HG03432 (cell line): ENCODE results near the gene ZRANB1.

Experiments
- ATAC-seq: cut with Tn5 transposase; IDR thresholded peaks from one replicate; pipeline ENCODE4 v1.9.1; 2021; ENCODE audit warnings: mild to moderate bottlenecking, moderate library complexity; ENCODE audit not compliant: unreplicated experiment

ZRANB1 gene

DNA sequence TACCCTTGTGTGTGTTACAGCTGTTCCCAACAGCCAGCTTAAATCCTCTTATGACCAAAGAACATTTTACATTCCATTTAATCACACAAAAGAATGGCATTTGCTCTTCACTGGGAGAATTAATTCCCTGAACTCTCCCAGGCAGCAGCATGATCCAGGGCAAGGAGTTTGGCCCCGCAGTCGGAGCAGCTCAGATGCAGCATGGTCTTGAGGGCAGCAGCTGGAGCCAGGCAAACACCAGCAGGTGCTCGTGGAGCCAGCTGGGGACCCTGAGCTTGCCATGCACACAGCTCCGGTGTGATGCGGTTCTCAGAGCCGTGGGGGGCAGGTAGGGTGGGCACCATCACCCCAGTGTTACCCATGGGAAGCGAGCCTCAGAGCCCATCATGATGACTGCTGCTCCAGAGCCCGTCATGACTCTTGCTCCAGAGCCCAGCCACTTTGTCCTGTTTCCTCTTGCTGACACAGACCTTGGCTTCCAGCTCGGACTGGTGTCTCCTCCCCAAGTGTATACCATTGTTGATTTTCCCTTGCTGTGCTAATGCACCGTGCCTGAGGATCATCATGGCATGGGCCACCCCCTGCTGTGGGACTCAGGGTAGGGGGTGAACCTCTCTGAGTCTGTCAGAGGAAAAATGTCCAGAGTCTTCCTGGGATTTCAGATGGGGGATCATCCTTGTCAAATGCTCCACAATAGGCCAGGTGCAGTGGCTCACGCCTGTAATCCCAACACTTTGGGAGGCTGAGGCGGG, 75.8 kb downstream of the ZRANB1 start:
- ATAC-seq: no peak

DNA sequence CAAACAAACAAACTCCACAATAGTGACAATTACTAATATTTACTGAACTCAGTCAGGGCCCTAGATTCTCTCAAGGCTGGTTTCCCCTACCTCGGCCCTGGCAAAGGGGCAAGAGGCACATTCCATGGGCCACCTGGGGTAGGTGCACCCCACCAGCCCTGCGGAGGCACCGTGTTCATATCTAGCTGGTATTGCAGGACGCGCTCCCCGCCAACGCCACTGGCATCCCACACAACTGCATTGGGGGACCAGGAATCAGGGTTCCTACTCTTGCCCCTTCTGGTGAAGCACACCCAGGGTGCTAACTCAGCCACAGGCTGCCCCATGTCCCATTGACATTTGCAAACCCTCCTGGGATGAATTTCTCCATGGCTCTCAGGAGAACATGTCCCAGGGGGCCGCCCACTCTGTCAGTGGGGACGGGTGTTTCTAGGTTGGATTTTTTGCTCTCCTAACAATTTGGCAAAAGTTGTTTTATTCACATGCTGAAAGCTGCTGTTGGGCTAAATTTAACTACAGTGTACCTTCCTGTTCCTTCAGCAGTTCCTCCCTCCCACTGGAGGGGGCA, 76.7 kb downstream of the ZRANB1 start:
- no peak for ATAC-seq

DNA sequence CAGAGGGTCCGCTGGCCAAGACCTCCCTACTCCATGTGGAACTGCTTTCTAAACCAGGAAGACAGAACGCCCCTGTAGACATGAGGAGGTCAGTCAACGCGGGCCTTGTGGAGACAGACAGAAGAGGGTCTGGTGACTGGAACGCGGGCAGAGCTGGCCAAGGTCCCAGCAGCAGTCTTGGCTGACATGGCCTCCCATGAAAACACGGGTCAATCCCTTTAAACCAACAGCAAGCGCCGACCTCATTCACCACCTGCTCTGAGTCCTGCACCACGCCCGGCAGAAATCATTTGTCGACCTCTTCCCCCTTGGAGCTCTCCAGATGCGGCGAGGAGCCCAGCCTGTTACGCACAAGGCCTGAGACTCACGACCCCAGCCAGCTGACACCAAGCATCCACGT, 78.5 kb downstream of the ZRANB1 start:
- ATAC-seq: no peak

DNA sequence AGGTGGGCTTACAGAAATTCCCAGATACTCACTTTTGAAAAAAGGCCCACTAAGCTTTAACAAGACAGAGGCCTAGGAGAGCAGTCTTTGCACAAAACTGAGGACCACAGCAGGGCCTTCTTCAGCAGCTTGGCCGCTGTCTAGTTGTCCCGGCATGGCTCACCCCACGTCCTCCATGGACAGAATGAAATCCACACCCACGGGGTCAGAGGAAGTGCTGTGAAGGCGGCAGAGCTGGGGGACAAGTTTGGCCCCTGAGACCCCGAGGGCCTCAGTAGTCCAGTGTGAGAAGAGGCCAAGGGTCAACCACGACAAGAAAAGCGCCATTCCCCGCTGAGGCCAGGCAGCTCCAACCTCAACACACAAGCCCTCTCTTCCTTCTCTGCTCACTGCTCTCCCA, 78.9 kb downstream of the ZRANB1 start:
- ATAC-seq: no peak

DNA sequence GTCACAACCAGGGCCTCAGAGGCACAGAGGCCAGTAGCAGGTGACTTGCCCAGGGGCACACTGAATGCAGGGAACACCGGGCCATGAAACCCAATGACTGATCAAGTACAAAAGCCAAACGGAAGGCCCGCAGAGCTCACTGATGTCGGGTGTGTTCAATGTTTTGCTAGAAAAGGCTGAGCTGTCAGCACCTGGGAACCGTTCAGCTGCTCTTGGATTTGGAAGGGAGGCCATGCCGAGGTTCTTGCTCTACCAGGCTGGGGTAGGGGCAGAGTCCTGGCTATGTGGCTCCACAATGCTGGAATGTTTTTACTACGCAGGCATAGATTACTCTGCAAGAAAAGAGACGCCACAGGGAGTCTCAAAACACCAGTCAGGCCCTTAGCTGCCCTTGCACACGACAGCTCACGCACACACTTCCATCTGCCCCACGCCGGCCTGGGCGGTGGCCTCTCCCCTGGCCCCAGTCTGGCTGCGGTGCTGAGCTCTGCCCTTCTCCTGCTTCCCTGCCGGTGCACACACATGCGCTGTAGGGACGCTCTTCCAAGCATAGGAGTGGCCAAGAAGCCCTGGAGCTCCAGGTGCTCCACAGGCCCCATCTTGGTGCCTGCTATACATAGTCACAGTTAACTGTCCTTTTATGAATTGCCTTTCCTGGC, 79.9 kb downstream of the ZRANB1 start:
- ATAC-seq: no peak

DNA sequence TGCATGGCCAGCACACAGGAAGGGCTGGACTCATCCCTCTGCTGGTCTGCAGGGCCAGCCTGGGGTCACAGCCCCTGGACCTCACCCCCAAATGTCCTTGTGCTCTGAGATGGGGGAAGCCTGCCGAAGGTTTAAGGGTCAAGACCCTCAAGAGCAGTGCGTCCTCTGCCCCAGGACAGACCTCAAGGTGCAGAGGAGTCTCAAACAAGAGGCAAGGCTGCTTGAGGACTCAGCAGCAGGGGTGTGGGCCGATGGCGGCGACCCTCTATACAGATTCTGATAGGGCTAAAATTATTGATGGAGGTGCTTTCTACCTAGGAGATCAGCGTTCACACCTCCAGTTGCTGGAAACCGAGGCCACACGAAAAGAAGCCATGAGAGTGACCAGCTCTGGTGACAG, 80.7 kb downstream of the ZRANB1 start:
- no peak for ATAC-seq

DNA sequence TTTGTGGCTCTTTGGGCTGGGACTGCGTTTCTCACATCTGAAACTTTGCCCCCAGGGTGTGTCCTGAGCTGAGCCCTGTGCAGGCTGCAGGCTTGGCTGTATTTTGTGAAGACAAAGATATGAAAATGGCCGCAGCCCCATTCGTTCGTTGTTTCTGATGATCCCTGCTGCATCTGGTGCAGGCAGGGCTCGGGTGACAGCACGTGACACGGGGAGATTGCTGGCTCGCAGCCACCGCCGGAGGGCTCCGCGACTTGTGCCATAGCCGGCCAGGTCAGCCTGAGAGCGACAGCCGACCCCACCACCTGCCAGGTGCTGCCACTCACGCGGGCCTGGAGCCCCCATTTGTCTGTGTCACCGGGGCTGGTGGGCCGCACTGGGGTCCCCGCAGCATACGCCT, 81.3 kb downstream of the ZRANB1 start:
- ATAC-seq: no peak

DNA sequence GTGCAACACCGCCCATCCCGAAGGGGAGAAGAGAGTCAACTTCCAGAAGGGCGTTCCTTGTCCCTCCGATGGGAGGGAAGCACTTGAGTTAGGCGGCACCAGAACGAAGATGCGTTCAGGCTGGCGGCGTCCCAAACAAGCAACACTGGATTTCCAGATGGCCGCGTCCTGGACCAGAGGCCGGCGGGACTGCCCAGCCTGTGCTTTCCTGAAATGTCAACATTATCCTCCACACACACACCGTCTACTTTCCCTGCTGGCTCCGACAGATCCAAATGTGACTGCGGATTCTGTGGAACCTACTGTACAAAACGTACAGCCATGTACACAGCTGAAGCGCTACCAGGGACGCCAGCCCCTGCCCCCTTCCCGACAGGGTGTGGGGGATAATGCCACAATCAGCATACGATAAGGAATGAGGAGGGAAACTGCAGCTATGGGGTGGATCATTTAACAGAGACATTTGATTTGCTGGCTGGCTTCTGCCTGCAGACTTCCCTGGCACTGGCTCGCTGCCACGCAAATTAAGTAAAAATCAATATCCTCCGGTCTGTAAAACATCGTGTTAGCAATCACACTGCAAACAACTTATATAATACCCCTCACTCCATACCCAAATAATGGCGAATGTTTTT, 82.1 kb downstream of the ZRANB1 start:
- ATAC-seq: no peak

DNA sequence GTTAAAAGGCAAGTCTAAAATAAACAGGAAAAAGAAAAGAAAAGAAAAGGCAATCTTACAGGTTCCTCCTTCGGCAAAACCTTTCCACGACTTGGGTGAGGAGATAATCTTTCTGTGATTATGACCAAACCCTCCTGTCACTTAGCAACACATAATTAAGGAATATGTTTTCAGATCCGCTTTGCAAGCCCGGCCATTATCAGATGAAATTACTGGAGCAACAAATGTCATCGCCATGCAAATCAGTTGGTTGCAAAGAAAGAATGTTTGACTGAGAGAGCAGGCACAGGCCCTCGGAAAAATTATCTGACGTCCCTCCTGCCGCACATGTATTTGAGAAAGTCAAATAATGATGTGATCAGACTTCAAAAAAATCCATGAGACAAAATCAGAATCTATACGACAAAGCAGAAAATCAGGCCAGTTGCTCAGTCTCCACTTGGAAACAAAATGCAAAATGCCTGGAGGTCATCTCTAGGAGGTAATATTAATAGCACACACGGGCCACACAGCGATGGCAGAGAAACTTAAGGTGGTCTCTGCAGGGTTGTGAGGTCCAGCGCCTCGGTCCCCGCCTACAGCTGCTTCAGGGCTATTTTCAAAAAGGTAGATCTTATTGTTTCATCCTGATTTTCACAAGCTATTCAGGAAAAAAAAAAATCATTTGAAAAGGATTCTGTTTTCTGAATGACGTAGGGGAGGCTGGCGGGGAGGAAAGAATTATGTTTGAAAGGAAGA, 82.7 kb downstream of the ZRANB1 start:
- ATAC-seq: no peak

DNA sequence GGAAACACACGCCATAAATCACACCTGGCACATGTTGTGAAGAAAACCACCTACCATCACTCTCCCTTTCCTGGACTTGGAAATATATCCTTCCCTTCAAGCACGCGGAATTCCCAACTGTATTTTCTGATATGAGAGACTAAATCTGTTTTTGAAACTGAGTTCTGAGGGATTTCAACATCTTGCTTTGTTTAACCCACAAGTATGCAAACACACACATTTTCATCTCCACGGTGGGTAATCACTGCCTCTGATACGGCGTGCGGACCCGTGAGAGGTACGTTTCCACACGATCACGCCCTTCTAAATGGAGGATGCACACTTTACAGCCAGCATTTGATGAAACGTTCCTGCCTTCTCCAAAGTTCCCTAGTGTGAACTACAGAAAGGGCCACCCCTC, 83.4 kb downstream of the ZRANB1 start:
- ATAC-seq: no peak

DNA sequence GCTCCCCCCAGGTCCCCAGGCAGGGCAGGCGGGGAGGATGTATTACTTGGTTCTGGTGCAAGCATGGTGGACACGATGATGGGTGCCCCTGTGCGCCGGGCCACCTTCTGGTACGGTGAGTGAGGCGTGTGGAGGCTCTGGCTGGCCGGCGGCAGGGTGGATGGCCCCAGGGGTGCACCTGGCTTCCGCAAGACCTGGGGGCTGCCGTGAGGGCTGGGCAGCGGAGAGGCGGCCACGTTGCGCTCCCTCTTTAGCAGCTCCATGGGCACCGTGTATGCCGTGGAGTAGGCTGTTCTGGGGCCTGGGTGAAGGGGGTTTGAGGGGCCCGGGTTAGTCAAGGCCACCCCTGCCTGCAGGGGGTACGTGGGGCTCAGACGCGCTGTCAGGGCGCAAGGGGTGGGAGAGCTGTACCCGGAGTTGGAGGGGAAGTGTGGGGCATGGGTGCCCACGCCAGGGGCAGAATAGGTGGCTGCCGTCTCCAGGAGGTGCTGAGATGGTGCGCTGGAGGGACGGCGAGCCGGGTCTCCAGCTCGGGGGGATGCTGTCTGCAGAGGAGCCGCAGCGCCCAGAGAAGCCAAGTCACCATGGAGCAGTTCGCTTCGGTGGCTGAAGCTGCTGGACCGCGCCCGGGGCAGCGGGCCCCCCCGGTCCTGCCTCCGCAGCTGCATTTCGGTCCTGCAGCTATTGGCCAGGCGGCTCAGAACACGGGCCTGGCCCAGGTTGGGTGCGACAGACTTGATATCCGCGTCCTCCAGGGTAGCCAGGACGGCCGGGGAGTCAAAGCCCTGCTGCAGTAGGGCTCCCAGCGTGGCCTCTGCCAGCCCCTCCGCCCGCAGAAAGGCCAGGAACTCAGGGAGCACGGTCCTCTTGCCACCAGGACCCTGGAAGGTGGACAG, 84.4 kb downstream of the ZRANB1 start:
- no peak for ATAC-seq

DNA sequence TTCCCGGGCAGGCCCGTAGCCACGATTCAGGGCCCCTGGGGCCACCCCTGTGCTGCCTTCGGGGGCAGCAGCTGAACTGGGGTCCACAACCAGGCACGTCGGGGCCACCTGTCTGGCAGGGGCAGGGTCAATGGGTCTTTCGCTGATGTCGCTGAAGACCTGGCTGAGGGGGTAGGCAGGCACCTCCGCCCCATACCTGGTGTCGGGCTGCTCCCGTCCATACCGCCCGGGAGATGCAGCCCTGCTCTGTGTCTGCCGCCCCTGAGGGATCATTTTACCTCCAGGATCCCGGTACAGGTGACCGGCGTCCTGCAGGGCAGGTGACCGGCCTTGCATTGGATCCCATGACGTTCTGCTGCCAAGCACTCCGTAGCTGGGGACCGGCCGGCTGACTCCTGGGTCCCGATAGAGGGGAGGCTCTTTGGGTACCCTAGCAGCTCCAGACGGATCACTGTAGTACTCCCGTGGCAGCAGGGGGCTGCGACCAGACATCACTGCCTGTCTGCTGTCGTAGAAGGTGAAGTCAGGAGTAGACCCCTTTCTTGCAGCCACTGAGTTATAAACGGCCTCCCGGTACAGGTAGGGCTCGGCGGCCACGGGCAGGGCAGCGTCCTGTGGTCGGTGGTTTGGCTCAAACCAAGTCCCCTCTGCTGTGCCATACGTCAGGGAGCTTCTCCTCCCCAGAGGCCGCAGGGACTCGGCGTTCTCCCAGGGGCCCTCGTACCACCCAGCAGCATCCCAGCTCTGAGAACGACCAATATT, 85.2 kb downstream of the ZRANB1 start:
- no peak for ATAC-seq

DNA sequence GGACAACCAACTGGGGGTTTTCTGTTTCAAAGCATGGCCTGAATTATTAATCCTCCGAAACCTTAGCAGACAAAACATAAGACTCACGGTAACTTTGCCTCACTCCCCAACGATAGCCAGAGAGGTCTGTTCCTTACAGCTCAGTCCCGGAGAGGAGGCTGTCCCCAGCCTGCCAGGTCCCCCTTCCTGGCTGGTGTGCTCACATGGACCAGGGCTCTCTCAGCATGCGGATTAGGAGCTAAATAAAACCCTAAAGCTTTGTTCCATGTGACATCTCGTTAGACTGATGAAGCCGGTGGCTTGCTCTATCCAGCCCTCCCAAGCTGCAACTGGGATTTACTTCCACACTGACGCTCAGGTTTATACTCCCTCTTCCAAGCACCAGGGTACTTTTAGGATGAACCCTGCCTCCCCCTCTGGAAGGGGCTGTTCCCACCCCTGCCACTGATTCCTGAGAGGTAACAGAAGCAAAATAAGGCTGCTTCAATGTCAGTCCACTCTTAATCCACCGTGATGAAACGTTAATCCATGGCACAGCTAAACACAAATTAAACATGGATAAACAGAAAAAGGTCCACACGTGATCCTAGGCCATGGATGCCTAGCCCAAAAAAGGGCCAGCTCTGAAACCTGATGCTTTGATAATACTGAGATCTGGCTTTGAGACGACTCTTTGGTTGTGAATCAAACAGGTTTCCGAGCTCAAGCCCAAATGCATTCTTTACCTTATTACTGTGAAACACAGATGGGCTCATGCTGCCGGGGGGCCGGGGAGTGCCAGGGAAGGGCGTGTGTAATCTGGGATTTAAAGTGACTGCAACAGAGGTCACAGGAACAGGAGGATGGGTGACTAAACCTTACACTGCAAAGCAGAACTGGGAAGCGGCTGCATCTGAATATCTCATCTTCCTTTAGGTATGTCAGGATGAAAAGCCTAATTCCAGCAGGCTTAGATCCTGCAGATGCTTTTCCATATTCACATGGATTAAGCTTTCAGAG, 86.2 kb downstream of the ZRANB1 start:
- ATAC-seq: no peak

DNA sequence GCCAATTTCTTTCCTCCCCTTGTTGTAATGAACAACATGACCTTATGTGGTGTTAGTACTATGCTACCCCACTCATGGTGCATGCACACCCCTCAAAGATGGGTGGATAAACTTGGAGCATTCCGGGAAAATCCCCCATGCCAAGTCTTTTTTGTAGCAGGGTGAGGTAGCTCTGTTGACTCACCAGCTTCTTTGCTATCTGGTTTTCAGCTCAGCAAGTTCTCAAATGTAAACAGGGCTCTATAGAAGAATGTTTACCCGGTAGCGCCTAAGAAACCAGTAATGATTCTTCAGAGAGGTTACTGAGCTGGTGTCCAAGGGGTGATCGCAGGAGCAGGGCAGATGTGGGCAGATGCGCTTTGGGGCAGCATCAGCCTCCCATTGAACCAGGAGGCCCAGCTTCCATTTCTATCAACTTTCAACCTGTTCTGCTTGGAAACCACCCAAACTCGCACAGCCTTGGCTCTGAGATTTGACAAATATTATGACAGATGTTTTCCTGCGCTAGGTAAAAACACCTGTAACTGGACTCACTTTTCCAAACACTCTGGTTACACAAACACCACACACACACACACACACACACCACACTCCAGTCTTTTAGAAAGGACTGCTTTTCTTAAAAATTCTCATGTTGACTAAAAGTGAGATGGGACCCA, 87.8 kb downstream of the ZRANB1 start:
- ATAC-seq: no peak

DNA sequence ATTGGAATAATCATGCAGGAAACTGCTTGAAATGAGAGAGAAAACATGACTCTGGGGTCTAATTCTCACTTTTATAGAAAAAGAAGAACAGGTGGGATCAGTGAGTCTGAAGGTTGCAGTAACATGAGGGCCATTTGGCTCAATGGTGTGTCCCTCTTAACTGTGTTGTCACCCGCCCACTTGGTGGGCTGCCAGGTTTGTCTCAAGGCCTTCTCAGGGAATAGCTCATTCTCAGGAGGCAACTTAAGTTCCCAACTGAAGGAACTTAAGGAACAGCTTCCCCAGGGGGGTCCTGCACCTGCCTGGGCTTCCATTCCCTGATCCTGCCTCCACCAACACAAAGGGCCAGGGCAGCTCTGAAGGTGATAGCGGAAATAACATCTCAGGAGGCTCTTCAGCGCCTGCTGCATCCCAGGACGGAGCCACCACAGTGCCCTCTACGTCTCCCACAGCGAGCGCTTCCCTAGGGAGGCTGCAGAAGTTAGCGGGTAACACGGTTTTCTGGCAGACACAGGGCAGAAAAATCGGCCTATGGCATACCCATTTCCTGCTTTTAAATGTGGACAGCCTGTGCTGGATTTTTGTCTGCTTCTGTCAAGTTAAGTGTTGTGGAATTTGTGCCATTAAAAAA, 88.8 kb downstream of the ZRANB1 start:
- ATAC-seq: no peak

DNA sequence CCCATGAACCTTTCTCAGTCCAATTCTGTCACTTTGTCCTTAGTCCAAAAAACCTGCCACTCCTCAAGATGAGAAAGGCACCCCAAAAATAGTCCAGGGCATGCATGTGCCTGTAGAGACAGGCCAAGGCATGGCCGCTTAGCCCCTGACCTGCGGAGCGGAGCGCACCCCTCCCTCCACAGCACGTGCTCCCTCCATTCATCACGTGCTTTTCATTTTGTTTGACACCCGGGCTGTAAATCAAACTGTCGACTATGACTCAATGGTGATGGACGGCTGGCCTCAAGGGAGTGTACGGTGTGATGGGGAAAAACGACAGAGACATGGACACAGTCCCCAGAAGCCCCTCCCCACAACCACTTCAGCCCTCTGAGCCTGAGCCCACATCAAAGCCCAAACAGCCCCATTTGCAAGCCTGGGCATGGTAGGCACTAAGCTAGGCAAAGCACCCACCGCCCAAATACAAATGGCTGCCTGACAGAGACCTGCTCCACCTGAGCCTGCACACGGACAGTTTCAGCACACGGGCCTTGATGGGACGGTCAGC, 90.6 kb downstream of the ZRANB1 start:
- ATAC-seq: no peak
